MM.1S (cell line): ENCODE data around the gene EPN1.
A peak's percentile ranks its signal among the peaks of the same experiment; 100 is the strongest.

Experiments
- DNase-seq: peaks from one replicate; pipeline ENCODE4 v3.0.0-alpha.2; 2015
- H2AFZ ChIP-seq: fragments of 300-600 bp; sonication (generic); 2 replicates; pipeline ENCODE4 v1.6.0; 2016; ENCODE audit warnings: antibody characterized with exemption, low read length
- H3F3A ChIP-seq: fragments of 300-600 bp; sonication (generic); 2 replicates; pipeline ENCODE4 v1.6.1; 2016; ENCODE audit warnings: mild to moderate bottlenecking, antibody characterized with exemption, low read length, moderate library complexity, mixed read lengths; ENCODE audit not compliant: insufficient read depth
- H3K27ac ChIP-seq: fragments of 300-600 bp; sonication (generic); 2 replicates; pipeline ENCODE4 v1.5.1; 2016; ENCODE audit warnings: mild to moderate bottlenecking, low read length
- H3K27me3 ChIP-seq: fragments of 300-600 bp; sonication (generic); replicated peaks from 2 replicates; pipeline ENCODE4 v1.6.0; 2016; ENCODE audit warnings: low read length; ENCODE audit not compliant: insufficient read depth
- H3K36me3 ChIP-seq: fragments of 300-600 bp; sonication (generic); replicated peaks from 2 replicates; pipeline ENCODE4 v1.6.1; 2016; ENCODE audit warnings: mild to moderate bottlenecking, low read length, mixed read lengths; ENCODE audit not compliant: insufficient read depth
- H3K4me1 ChIP-seq: fragments of 300-600 bp; sonication (generic); 2 replicates; pipeline ENCODE4 v1.6.1; 2016; ENCODE audit warnings: low read length, mixed read lengths
- H3K4me2 ChIP-seq: fragments of 300-600 bp; sonication (generic); 2 replicates; pipeline ENCODE4 v1.6.0; 2016; ENCODE audit warnings: low read depth, low read length
- H3K4me3 ChIP-seq: fragments of 300-600 bp; sonication (generic); 2 replicates; pipeline ENCODE4 v1.5.1; 2016; ENCODE audit warnings: low read length, mixed read lengths
- H3K79me2 ChIP-seq: fragments of 300-600 bp; sonication (generic); 2 replicates; pipeline ENCODE4 v1.6.1; 2016; ENCODE audit warnings: mixed run types, low read length, mixed read lengths
- H3K9ac ChIP-seq: fragments of 300-600 bp; sonication (generic); 2 replicates; pipeline ENCODE4 v1.6.1; 2016; ENCODE audit warnings: low read length, mixed read lengths
- H3K9me2 ChIP-seq: fragments of 300-600 bp; sonication (generic); replicated peaks from 2 replicates; pipeline ENCODE4 v1.6.1; 2016; ENCODE audit warnings: mild to moderate bottlenecking, low read length, mixed read lengths; ENCODE audit not compliant: insufficient read depth
- H3K9me3 ChIP-seq: fragments of 300-600 bp; sonication (generic); replicated peaks from 2 replicates; pipeline ENCODE4 v1.6.1; 2016; ENCODE audit warnings: mild to moderate bottlenecking, low read length, mixed read lengths; ENCODE audit not compliant: insufficient read depth
- H4K20me1 ChIP-seq: fragments of 300-600 bp; sonication (generic); 2 replicates; pipeline ENCODE4 v1.6.1; 2016; ENCODE audit warnings: mild to moderate bottlenecking, low read length, moderate library complexity, mixed read lengths; ENCODE audit not compliant: insufficient read depth
- CTCF ChIP-seq: fragments of 300-600 bp; sonication (generic); IDR thresholded peaks from 2 replicates; pipeline ENCODE4 v1.5.1; 2016; ENCODE audit warnings: antibody characterized with exemption, low read length, mixed read lengths
- EZH2 ChIP-seq: fragments of 300-600 bp; sonication (generic); optimal IDR thresholded peaks from 2 replicates; pipeline ENCODE3; 2017; ENCODE audit warnings: low read depth, mild to moderate bottlenecking, antibody characterized with exemption, low read length, mixed read lengths
- EZH2phosphoT487 ChIP-seq: fragments of 300-600 bp; sonication (generic); IDR thresholded peaks from 2 replicates; pipeline ENCODE4 v1.6.1; 2018; ENCODE audit warnings: antibody characterized with exemption, low read length

Gene EPN1

GRCh38 chr19:55651236-55651635 lies 23.8 kb upstream of the EPN1 start:
- Histone ChIP-seq H3K4me1 (0 out of 2 replicates have a peak, but pooled peaks cover 3% of the 10 kb centered on the region), H3F3A (peaks cover 10% of the 10 kb centered on the region), H3K9ac (no peak overlapping the region), H3K4me2 (no peak overlapping the region), H3K4me3 (no peak overlapping the region), H3K36me3 (no peaks in the 10 kb centered on the region), H3K27me3 (no peaks in the 10 kb centered on the region), H3K27ac (no peak overlapping the region), H3K9me3 (no peaks in the 10 kb centered on the region), H3K9me2 (no peaks in the 10 kb centered on the region), H4K20me1 (peaks cover 6% of the 10 kb centered on the region; the same call in 1 of the 2 replicates), H2AFZ (no peak overlapping the region), H3K79me2 (peaks cover 13% of the 10 kb centered on the region)
- TF ChIP-seq CTCF (no peak), EZH2 (no peak), EZH2phosphoT487 (no peak)
- no peak for DNase-seq

GRCh38 chr19:55652311-55653128 lies 22.5 kb upstream of the EPN1 start:
- peaks cover 19% of the 10 kb centered on the region for H4K20me1 ChIP-seq
- no peaks in the 10 kb centered on the region for H3K9me2 ChIP-seq
- H3K36me3 ChIP-seq = no peaks in the 10 kb centered on the region
- no peaks in the 10 kb centered on the region for H3K27me3 ChIP-seq
- H3K9ac ChIP-seq = no peak overlapping the region
- peaks cover 5% of the 10 kb centered on the region; the same call in 1 of the 2 replicates for H3F3A ChIP-seq
- H3K4me3 ChIP-seq = no peak overlapping the region
- no peak overlapping the region for H3K4me2 ChIP-seq
- peaks cover 16% of the 10 kb centered on the region; the same call in 1 of the 2 replicates for H3K4me1 ChIP-seq
- no peak for DNase-seq
- no peak overlapping the region for H2AFZ ChIP-seq
- H3K27ac ChIP-seq = no peak overlapping the region
- H3K79me2 ChIP-seq = peaks cover 26% of the 10 kb centered on the region
- H3K9me3 ChIP-seq = no peaks in the 10 kb centered on the region
- TF ChIP-seq EZH2 (no peak), CTCF (no peak), EZH2phosphoT487 (no peak)

GRCh38 chr19:55653651-55654322 lies 21.2 kb upstream of the EPN1 start:
- H3K36me3 ChIP-seq = no peaks in the 10 kb centered on the region
- H3K9me2 ChIP-seq = no peaks in the 10 kb centered on the region
- TF ChIP-seq CTCF (peak; percentile 99), EZH2phosphoT487 (no peak)
- peak; percentile 99 for DNase-seq
- peak overlapping the region; percentile 95 for H3K9ac ChIP-seq
- peaks cover 39% of the 10 kb centered on the region for H3K79me2 ChIP-seq
- no peaks in the 10 kb centered on the region for H3K27me3 ChIP-seq
- peak overlapping the region; percentile 79 for H3K4me3 ChIP-seq
- peaks cover 20% of the 10 kb centered on the region; the same call in 1 of the 2 replicates for H3K4me1 ChIP-seq
- peak overlapping the region; percentile 87 for H3K27ac ChIP-seq
- peaks cover 4% of the 10 kb centered on the region; the same call in 1 of the 2 replicates for H3F3A ChIP-seq
- peaks cover 30% of the 10 kb centered on the region for H4K20me1 ChIP-seq
- H2AFZ ChIP-seq = peak overlapping the region; percentile 38
- no peaks in the 10 kb centered on the region for H3K9me3 ChIP-seq
- peak overlapping the region; percentile 44 for H3K4me2 ChIP-seq
